Ramos (cell line): Measurements from ENCODE around the gene TRDN.
"Not testable (repeated sequence)": the region's sequence is repeated elsewhere in the genome, so short reads cannot be mapped to it uniquely, and the experiment has no call there.

ENCODE experiments used
- in situ Hi-C: fragments of 300-500 bp; cut with MboI; formaldehyde crosslinking; loops from one replicate; pipeline ENCODE4 v1.14.3; 2022; ENCODE audit warnings: low sequenced_read_pairs; ENCODE audit not compliant: unreplicated experiment

The TRDN gene

DNA sequence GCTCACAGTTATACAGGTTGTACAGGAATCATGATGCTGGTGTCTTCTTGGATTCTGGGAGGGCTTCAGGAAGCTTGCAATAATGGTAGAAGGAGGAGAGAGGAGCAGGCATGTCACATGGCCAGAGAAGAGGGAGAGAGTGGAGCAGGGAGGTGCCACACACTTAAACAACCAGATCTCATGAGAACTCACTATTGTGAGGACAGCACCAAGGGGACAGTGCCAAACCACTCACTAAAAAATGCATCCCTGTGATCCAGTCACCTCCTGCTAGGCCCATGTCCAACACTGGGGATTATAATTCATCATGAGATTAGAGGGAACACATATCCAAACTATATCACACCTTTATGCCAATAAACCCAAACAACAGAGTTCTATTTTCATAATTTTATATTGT is 67.2 kb downstream of the TRDN start:
- in situ Hi-C loops: no loop called here

DNA sequence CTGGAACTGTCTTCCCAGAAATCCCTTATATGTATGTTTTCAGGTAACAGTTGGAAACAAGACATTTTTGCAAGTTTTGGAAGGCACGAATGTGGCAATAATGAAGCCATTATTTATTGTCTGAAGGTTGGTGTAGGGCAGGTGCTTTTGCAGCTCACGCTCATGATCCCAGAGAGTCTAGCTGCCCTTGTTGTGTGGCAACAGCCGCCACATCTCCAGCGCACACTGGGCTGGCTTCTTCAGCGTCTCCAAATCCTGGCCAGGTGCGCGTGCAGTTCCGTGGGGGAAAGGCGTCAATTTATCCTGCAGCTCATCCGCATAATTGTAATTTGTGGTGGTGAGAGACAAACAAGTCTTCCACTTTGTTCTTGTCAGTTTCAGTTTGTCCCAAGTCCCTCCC is 71.2 kb downstream of the TRDN start:
- in situ Hi-C loops: no loop called here

DNA sequence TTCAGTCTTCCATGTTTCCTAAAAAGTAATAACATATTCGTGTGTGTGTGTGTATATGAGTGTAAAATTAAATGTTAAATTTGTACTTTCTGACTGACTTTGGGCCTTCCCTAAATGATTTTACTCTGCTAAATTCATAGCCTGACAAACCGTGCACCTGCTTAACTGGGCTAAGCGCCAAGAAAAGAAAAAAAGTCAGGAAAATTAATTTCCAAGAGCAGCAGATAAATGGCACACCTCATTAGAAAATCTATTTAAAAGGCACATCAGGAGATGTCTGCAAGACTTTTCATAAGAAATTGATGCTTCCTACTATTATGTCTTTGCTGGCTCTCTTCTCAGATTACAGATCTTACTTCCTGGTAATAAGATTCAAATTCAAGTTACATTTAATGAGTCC is 72.4 kb downstream of the TRDN start:
- in situ Hi-C loops: no loop called here

DNA sequence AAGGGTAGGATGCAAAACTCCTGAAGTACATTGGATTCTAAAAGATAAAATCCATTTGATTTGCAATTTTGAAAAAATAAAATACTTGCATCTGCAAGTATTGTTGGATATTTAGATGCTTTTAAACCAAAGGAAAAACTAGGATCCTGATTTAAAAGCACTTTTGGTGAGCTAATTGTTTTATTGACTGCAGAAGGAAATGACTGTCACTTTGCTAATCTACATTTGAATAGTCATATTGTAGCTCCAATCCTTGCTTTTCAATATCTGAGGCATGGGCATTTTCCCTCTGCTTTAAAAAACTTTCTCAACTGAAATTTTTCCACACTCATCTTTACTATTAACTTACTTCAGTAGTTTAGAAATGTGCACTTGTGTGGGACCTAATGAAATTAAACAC is 74.1 kb downstream of the TRDN start:
- in situ Hi-C loops: no loop called here

DNA sequence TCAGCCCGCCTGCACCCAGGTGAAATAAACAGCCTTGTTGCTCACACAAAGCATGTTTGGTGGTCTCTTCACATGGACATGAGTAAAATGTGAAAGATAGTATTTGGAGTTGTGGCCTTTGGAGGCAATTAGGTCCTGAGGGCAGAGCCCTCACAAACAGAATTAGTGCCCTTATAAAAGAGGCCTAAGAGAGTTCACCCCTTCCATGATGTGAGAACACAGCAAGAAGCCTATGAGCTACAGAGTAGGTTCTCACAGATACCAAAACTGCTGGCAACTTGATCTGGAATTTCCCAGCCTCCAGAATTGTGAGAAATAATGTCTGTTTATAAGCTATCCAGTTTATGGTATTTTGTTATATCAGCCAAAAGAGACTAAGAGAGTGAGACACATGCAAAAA is 74.5 kb downstream of the TRDN start:
- in situ Hi-C loops: no loop called here

DNA sequence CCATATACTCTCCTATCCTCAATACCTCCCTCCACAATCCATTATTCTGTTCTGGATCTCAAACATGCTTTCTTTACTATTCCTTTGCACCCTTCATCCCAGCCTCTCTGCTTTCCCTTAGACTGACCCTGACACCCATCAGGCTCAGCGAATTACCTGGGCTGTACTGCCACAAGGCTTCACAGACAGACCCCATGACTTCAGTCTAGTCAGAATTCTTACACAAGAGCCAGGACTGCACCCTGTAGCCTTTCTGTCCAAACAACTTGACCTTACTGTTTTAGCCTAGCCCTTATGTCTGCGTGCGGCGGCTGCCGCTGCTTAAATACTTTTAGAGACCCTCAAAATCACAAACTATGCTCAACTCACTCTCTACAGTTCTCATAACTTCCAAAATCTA is 76.9 kb downstream of the TRDN start:
- in situ Hi-C loops: not testable (repeated sequence)

DNA sequence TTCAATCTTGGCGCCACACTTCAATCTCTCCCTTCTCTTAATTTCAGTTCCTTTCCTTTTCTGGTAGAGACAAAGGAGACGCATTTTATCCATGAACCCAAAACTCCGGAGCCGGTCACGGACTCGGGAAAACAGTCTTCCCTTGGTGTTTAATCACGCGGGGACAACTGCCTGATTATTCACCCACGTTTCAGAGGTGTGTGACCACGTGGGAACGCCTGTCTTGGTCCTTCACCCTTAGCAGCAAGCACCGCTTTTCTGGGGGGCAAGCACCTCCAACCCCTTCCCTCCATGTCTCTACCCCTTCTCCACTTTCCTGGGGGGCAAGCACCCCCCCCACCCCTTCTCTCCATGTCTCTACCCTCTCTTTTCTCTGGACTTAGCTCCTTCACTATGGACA is 79.3 kb downstream of the TRDN start:
- in situ Hi-C loops: not testable (repeated sequence)

DNA sequence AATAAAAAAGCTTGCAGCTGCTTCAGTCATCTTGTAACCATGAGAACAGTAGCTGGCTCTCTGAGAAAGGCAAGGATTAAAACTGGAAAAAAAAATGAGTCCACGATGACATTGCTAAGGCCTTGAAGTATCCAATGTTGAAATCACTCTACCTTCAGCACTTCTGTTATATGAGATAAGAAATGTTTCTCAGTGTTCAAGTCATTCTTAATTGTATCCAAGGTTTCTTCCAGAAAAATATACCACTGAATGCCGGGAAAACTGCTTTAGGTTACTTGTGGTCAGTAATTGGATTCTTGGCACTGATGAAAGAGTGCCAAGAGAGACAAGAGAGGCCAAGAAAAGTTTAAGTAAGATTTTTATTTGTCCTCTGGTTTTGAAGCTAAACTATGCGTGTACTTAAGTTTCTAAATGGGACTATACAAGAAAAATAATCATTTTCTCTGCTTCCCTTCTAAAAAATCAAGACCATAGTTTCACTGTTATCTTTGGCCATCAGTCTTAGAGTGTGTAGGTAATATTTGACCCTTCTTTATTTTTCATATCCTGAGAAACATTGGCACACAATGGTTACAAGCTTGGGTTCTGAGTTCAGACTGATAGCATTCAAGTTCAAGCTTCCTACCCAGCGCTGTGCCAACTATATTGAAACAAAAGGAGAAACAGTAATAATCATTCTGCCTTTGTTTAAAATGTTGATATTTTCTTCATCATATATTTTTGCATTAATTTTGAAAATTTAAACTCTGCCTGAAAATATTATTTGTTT is 84.6 kb downstream of the TRDN start:
- in situ Hi-C loops: no loop called here

DNA sequence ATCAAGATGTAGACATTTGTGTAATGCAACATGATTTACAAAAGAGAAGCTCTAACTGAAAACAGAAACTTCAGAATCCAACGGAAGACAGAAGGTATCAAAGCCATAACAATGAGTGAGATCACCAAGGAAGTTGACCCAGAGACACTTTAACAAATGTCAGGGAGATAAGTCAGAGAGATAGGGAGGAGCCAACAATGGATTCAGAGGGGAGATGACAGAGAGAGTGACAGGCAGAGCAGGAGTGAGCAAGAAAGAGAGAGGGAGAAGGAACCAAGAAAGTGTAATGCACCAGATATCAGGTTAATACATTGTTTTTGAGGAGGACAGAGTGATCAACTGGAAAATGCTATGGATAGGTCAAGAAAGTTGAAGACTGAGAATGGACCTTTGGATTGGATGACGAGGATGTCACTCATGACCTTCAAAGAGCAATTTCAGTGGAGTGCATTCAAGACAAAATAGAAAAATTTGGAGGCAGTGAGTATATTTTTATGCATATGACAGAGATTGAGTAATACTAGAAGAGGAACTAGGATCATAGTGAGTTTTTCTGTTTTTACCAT is 86.6 kb downstream of the TRDN start:
- in situ Hi-C loops: no loop called here

DNA sequence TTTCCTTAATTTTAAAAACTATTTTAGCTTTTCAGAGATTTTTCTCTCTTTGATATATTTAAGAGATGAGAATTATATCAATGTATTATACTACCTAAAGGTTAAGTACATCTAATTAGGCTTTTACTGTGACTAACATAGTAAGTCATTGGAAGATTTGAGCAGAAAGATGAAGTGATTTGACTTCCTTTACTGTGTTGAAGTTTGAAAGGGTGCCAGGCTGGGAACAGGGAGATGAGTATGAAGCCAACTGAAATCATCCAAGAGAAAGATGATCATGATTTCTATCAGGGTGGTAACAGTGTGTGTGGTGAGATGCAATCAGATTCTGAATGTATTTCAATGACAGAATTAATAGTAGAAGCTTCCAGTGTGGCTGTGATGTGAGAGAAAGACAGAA is 87.3 kb downstream of the TRDN start:
- in situ Hi-C loops: no loop called here

DNA sequence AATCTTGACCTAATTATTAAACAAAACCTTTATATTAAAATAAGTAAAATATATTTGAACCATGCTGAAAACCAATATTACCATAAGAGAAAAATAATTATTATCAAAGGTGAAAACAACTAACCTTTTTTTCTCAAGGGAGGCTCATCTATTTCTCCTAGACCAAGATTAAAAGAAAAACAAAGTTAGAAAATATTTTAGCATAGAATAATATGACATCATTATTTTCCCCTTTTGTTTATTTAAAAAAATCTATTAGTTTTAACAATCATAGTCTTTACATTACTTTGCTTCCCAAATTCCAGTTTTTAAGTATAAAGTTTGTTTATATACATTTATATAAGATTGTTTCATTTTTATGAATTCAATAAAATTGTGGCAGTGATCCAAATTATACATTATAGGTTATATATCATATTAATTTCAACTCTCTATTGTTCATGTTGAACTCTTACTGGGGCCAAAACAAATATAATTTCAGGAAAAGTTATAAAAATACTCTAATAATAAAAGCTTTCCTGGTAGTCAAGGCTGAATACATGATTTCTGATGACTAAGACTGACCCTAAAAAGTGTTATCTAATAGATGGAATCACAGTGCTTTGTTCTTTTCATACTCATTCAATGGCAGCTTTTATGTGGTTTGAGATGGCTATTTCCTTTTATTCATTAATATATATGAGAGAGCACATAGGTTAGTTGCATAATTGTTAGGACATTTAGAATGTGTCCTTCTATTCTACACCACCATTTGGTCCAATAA is 89.4 kb downstream of the TRDN start:
- in situ Hi-C loops: no loop called here

DNA sequence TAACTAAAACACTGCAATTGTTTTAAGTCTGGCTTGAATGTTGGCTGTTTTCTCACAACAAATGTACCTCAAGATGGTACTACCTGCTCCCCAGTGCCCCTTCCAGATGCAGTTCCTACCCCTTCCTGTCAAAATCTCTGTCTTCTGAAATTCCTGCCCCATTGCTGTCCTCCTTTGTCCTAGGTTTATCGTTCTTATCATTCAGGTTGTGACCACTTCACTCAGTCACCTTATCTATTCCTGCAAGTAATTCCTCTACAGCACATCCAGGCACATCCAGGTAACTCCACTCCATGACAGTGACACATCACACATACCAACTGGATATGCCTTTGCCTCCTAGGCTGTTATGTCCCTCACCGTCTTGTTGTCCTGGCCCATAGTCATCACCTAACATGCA is 90.2 kb downstream of the TRDN start:
- in situ Hi-C loops: no loop called here

DNA sequence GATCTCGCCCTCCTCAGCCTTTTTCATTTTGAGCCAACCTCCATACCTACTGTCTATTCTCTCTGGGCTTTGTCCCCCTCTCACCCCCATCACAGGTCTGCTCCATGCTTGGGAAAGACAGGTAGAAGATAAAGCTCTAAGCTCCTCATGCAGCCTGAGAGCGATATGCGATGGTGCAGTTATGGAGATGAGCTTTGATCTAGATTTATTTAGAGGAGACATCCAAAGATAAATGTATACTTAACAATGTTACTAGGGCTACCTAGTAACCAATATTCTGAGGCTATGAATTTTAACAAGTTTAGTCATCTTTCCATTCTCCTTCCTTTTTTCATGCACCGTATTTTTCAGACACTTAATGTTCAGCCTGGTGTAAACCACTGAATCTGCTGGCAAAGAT is 95.3 kb downstream of the TRDN start:
- in situ Hi-C loops: no loop called here

DNA sequence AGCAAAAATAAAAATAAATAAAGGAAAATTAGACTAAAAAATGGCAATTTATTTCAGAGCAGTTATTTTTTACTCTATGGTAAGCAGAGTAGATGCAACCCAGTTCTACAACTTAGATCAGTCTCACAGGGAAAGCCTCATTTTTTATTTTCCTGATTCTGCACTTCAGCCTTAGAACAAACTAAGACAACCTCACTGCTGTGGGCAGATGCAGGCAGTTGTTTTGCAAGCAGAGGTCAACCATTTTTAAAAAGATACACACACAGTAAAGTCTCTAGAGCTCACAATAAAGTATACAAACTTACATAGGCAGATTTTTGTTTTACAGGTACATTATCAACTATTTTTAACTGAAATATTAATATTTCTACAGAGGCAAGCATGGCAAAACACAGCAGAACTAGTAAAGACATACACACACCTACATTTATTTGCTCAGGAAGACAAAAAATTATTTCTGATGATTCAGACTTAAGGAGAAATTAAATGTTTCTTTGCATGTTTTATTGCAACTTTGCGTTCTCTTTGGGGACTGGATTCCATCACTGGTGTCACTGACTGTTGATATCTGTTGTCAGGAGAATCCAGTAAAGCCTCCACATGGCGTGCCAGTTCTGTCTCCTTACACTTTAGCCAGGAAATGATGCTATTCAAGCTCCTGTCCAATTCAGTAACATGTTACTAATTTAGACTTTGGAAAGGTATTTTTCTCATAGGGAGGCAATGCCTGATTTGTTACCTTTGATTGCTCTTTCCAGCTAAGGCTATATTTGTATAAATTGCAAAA is 102.7 kb downstream of the TRDN start:
- in situ Hi-C loops: no loop called here

DNA sequence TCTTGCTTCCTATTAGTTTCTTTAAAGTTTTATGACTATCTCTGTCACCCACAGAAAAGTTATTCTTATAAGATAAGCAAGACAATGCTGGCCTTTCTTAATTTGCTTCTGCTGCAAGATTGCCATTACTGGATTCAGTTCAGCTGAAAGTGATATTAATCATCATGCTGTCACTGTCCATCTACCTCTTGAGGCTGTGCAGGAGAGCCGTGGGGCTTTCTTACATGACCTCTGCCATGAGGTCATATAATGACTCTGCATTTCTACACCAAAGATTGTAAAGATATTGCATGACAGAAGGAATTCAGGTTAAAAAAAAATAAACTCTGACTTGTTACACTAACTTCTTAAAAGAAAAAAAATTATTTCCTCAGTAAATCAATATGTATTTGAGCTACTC is 106.9 kb downstream of the TRDN start:
- in situ Hi-C loops: no loop called here

DNA sequence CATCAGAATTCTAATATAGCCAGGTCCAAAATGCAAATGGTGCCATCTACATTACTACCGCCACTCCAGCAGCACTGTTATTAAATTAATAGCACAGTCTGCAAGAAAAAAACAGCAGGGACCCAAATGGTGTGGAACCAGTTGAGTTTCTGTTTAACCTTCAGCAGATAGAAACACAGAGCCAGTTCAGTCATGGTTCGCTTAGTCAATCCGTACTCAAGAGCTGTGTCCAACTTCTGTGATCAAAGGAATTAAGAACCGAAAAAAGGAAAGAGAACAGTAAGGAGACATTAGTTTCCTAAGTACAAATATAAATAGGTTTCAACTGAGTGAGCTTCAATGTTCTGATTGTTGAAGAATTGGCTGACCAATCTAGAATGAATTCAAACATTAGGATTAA is 107.7 kb downstream of the TRDN start:
- in situ Hi-C loops: no loop called here

DNA sequence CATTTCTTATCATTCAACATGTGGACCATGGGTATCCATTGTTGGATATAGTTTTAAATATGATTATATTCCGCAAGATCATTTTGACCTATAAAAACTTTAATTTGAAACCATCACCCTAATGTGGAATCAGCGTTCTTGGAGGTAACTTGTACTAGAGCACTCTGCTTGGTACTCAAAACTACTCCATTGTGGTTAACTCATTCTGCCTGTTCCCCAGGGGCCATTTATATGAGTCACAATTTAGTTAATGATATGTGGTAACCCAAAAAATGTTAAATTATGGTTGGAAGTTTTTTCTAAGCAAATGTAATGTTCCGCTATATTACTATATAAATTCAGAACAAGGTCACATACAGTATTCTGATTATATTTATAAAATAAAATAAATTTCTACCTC is 109.3 kb downstream of the TRDN start:
- in situ Hi-C loops: no loop called here

DNA sequence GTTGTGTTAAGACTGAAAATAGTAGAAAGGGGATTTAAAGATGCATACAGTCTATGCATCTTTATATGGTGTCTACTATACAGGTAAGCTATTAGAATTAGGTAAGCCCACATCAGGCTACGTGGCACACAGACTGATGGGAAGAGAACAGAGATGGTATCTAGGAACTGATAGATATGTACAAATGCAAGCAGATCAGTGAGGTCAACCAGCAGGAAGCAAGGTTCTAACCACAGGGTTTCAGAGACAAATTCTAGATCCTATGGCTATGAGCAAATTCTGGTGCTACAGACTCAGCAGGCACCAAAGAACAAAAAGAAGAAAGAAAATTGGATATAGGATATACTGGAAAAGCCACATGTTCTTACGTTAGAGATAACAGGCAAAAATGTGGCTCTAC is 110.6 kb downstream of the TRDN start:
- in situ Hi-C loops: no loop called here

DNA sequence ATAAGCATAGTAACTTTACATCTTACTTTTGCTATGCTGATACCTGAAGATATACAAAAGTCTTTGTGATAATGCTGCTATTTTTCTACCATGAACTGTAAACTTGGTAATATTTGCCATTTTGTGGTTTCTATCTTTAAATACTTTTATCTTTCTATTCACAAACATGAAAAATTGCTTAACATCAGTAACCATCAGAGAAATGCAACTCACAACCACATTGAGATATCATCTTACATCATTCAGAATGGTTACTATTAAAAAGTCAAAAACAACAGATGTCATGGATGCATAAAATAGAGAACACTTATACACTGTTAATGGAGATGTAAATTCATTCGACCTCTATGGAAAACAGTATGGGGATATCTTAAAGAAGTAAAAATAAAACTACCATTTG is 112.0 kb downstream of the TRDN start:
- in situ Hi-C loops: no loop called here

DNA sequence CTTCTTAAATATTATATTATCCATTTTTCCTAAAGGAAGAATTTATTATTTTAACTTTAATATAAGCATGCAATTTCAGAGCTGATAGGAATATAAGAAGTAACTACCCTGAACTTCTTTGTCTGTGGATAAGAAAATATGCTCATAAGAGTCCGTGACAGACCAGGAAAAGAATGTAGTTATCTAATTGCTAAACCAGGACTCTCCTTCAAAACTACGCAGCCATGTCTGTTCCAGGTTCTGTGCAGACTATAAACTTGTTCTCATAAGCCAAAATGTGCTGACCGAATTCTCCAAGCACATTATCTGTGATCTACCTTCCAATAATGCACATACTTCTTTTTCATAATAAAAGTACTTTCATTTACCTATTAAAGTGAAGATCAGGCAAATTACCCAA is 116.5 kb downstream of the TRDN start:
- in situ Hi-C loops: no loop called here

DNA sequence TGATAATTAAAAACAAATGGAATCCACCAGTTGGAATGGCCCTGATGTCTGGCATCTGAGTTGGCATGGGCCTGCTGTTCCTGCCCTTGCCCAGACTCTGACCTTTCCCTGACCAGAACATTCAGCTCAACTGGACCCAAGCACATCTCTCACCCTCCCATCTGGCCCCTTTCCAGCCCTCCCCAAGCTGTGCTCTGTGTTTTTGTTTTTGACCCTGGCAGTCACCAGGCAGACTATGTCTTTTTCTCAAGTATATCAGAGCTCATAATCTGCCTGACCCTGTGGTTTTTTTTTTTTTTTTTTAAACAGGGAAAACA is 117.6 kb downstream of the TRDN start:
- in situ Hi-C loops: no loop called here
